ENCODE results near the gene KRT80. TPM values are rescaled to one million over a fixed set of nuclear protein-coding genes. Genes with fewer than 3 reads are reported as not detected.

KRT80 gene
- total RNA-seq, 2 donors from 2014 or later = 1.1 TPM; not detected in 1

DNA sequence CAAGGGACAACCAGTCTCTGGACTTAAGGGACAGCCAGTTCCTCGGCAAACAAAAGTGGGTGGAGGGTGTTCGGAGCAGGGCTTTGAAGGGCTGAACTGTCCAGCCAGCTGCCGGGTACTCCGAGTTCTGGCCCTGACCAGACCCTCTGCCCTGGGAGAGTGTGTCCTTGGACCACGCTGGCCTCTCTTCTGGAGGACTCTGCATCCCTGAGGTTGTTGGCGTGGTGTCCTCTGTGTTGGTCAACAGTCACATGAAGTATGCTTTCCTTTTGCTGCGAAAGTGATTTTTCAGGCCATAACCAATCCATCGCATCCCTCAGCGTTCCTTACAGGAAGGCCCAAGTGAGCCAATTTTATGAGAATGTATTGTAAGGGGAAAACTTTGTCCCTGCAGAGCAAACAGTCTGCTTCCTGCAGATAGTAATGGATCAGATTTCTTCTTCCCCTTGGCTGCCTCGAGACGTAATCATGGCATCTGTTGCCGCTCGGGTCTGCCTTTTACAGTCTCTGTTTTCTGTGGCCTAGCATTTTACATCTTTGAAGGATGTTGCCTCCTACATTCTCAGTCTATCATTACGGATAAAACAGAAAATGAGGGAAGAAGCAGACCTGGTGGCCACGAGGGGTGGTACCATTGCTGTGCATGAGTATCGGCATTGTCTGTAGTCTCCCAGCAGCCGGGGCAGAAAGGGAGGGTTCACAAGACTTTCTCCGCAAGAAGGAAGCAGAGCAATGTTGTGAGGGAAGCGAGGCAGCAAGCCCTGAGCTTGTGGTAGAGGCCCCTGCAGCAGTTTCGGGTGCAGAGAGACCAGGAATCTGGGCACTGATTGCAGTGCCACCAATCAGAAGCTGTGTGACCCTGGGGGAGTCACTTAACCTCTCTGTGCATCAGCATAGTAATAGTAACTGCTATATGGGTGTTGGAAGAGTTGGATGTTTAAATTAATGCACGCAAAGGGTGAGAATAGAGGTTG, 64.9 kb downstream of the KRT80 start:
- ATAC-seq (no peak), DNase-seq (no peak)
- intact Hi-C loops (cut with DNase I, micrococcal nuclease) = no loop called here

DNA sequence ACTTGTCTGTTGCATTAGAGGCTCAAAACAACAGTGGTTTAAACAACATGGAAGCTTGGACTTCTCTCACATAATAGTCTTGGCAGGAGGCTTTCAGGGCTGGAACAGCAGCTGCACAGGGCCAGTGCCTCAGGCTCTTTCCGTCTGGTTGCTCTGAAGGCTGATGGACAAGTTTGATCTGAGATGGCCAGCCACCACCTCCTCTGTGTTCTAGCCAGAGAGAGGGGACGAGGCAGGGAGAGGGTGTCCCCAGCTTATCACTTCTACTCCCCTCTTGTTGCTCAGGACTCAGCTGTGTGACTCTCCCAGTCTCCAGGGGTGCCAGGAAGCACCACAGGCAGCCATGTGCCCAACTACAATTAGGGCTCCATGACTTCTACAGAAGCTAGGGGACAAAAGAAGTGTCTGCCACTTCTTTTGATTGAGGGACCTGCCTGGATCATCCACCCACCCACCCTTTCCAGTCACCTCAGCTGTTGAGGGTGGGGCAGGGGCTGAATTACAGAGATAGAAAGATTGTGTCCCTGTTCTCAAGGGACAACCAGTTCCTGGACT, 65.7 kb downstream of the KRT80 start:
- intact Hi-C loops (cut with DNase I, micrococcal nuclease) = no loop called here
- ATAC-seq (no peak), DNase-seq (no peak)

DNA sequence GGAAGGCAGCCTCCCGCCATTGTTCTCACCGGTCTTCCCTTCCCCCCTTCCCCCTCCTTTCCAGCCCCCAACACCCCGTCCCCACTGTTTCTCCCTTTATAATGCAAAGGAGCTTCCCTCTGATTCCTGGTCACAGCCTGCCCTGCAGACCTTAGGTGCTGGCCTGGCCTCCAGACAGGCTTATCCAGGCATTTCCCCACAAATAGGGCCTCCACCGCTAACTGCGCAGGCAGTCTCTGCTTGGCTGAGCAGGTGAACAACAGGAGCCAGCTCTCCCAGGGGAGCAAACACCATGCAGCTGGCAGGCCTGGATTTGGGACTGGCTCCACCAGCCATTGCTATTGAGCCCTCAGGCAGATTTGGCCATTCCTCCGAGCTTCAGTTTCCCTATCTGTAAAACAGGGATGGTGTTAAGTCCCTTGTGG, 66.3 kb downstream of the KRT80 start:
- DNase-seq (no peak), ATAC-seq (no peak)
- intact Hi-C loops (cut with DNase I, micrococcal nuclease) = no loop called here

DNA sequence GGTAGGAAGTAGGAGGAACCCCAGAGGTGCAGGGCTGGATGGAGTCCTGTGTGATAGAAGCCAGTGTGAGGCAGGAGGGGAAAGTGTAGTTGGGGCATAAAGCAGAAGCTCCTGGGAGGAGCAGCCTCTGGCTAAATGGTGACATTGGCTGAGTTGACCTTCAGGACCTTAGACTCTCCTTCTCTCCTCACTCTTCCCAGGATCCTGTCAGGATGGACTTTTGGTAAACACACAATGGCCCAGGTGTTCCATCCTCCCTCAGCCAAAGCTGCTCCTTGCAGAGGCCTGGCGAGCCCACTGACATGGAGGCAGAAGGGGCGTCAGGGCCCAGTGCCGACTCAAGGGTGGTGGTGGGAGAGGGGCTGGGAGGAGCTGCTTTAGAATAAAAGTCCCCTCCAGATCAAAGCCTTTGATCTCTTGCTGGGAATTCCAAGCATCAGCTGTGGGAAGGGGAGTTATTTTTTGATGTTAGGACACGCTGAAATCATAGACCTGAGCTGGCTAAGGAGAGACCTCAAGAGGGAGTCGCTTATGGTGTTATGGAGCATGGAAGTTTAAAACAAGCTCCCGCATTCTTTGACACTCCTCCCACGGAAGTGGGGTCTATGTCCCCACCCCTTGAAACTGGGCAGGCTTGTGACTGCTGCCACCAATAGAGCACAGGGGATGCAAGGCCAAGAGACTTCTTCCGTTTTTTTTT, 68.2 kb downstream of the KRT80 start:
- DNase-seq = no peak
- no peak for ATAC-seq
- intact Hi-C loops (cut with DNase I, micrococcal nuclease) = no loop called here

DNA sequence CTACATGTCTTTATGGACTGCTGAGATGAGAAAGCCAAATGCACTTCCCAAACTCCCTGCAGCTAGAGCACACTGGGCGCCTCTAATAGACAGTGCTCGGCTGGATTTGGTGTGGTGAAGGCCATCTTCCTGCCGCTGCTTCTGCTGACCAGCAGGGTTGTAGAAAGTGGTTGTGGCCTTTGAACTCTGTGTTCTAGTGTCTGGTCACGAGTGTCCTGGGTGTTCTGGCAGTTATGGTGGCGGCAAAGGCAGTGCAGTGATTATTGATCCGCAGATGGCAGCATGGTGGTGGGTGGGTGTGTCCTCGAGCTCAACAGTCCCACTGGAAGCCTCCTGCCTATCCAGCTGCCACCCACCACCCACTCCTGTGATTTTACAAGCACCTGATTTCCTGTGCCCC, 68.9 kb downstream of the KRT80 start:
- ATAC-seq = no peak
- no peak for DNase-seq
- intact Hi-C loops (cut with DNase I, micrococcal nuclease) = no loop called here

DNA sequence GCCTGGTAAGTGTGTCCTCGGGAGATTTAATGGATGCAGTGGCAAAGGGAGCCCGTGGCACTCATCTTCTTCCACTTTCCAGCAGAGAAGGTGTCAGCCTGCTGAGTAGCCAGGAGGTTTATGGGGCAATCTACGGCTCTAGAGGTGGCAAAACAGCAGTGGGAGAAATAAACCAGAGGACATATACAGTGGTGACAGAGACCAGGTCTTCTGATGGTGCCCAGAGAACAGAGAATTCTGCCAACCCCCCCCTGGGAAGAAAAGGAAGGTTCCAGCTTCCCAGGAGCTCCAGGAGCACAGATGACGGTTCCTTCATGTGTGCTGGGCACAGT, 69.3 kb downstream of the KRT80 start:
- no peak for DNase-seq
- intact Hi-C loops (cut with DNase I, micrococcal nuclease) = no loop called here

DNA sequence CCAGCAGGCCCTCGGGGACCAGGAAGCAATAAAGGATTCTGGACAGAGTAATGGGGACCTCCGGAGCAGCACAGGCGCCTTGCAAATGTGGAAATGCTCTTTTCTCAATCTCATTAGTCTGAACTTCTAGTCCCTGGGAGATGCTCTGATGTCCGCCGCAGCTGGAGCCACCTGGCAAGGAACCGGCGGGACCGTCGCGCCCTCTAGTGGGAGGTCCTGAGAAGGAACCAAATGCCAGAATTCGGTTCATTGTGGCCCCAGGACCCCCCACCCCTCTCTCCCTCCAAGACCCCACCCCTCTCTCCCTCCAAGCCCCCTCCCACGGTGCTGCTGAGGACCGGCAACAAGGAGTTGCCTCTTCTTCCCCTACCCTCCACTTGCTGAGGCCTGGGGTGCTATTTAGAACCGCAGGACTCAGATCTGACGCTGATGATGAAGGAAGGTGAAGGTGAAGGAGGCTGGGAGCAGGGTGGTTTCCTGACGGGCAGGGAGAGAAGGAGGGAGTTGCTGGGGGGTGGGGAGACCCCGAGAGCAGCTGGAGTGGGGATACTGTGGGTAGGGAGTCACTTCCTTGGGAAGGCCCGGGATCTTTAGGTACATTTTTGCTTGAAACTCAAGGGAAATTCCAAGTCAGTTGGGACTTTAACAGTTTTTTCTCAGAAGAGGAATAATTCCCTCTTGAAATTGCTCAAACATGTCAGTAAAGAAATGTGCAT, 69.8 kb downstream of the KRT80 start:
- DNase-seq (peak in 1 of 2 donors; percentile 79), ATAC-seq (peak; percentile 39)
- intact Hi-C loops (cut with DNase I, micrococcal nuclease) = no loop called here

More for the DNA sequence above, 69.3 kb downstream of the KRT80 start:
- no peak for ATAC-seq

DNA sequence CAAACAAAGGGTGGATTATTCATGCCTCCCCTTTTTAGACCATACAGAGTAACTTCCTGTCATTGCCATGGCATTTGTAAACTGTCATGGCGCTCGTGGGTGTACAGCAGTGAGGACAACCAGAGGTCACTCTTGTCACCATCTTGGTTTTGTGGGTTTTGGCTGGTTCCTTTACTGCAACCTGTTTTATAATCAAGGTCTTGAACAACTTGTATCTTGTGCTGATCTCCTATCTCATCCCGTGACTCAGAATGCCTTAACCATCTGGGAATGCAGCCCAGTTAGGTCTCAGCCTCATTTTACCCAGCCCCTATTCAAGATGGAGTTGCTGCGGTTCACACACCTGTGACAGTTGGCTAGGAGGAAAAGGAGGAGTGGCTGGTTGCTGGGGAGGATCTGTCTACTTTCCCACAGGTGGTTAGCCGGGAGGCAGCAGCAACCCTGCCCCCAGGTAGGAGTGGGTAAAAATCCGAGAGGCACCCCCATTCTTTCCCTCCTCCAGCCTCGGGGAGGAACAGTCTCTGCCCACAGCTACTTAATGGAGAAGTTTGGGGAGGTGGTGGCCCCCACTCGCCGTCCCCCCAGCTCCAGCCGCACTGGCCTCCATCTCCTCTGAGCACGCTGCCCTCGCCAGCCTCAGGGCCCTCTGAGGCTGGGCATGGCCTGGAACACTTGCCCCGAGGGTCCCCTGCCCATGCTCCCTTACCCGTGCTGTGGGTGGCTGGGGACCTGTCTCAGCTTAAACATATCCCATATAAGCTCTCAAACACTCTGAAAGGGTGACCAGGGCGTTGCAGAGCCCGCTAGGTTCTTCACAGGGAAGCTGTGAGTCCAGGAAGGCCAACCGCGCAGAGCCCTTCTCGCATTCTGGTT, 70.6 kb downstream of the KRT80 start:
- intact Hi-C loops (cut with DNase I, micrococcal nuclease) = no loop called here
- no peak for ATAC-seq
- no peak for DNase-seq

DNA sequence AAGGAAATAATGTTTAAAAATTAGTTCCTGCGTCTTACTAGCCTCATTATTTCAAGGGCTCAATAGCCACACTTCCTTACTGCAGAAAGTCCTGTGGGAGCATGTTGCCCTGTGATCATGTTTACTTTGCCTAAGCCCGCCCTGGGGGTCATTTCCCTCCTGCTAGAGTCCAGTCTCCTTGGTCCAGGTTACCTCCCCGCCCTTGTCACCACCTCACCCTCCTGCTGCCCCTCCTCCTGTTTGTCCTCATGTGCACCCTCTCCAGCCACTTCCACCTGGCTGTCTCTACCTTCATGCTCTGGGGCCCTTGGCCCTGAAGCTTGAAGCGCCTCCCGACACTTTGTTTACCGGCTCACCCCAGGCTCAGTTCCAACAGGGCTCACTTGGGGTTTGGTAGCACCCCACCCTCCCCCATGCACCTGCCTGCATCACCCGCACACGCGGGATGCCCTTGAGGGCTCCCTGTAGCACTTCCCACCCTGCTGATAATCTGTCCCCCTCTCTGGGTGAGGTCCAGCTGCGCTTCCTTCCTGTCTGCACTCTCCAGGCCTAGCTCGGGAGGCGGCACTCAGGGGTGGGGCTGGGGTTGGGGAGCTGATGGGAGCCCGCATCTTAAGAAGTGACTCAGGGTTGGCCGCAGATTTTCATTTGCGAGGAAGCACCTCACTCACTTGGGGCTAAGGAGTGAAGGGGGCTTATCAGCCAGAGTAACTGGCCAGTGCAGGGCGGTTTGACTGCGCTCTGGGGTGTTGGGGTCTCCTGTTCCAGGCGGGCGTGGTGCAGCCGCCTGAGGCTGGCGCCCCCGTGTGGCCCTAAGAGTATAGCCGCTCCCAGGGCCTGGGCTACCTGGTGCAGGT, 72.2 kb downstream of the KRT80 start:
- ATAC-seq (peak; percentile 83), DNase-seq (peak in 1 of 2 donors; percentile 64)
- intact Hi-C loops (cut with DNase I, micrococcal nuclease) = no loop called here

Other genes starting within 250 kb of the KRT80 start
- 10 to 100 TPM; 67.6 to 84.7 TPM for gene ACVR1B, start 240.3 kb downstream of the KRT80 start, total RNA-seq
- gene TAMALIN, start 185.1 kb downstream of the KRT80 start, total RNA-seq = 10 to 100 TPM in 1 of 2 donors, 1 to 10 TPM in 1; 9.0 to 10.7 TPM
- gene NR4A1, start 140.6 kb downstream of the KRT80 start, total RNA-seq = 100 to 1,000 TPM in 1 of 2 donors, 10 to 100 TPM in 1; 37.7 to 182 TPM
- 10 to 100 TPM; 35.0 to 36.3 TPM for gene ATG101, start 122.0 kb downstream of the KRT80 start, total RNA-seq
- under 1 TPM in 1 of 2 donors, not detected in 1; 0.31 TPM for gene SMIM41, start 112.3 kb downstream of the KRT80 start, total RNA-seq
- gene KRT7, start 41.2 kb upstream of the KRT80 start, total RNA-seq = under 1 TPM; 0.78 to 0.89 TPM
- gene KRT86, start 82.6 kb upstream of the KRT80 start, total RNA-seq = under 1 TPM in 1 of 2 donors, not detected in 1; 0.20 TPM
- gene KRT81, start 99.5 kb upstream of the KRT80 start, total RNA-seq = not detected
- gene KRT83, start 129.4 kb upstream of the KRT80 start, total RNA-seq = not detected
- not detected for gene KRT85, start 175.5 kb upstream of the KRT80 start, total RNA-seq
- gene KRT84, start 193.6 kb upstream of the KRT80 start, total RNA-seq = not detected
- not detected for gene KRT82, start 214.3 kb upstream of the KRT80 start, total RNA-seq
- not detected for gene KRT75, start 242.4 kb upstream of the KRT80 start, total RNA-seq